AG09309 (cell line): ENCODE measurements around the gene CDC14A.

Experiments
- DNase-seq: peaks from one replicate; pipeline ENCODE4 v3.0.0-alpha.2; 2010; ENCODE audit warnings: low read depth
- H3K4me3 ChIP-seq: 2 replicates; pipeline ENCODE4 v1.5.1; 2011; ENCODE audit warnings: mild to moderate bottlenecking, low read depth, low read length, moderate library complexity; ENCODE audit not compliant: control insufficient read depth
- TF ChIP-seq, protein P1 (sequence below): IDR thresholded peaks from 2 replicates; pipeline ENCODE4 v1.5.1; 2011; ENCODE audit warnings: mild to moderate bottlenecking, low read depth, low read length, inconsistent platforms; ENCODE audit not compliant: insufficient read depth, control insufficient read depth; ENCODE audit errors: missing control alignments

CDC14A gene

DNA sequence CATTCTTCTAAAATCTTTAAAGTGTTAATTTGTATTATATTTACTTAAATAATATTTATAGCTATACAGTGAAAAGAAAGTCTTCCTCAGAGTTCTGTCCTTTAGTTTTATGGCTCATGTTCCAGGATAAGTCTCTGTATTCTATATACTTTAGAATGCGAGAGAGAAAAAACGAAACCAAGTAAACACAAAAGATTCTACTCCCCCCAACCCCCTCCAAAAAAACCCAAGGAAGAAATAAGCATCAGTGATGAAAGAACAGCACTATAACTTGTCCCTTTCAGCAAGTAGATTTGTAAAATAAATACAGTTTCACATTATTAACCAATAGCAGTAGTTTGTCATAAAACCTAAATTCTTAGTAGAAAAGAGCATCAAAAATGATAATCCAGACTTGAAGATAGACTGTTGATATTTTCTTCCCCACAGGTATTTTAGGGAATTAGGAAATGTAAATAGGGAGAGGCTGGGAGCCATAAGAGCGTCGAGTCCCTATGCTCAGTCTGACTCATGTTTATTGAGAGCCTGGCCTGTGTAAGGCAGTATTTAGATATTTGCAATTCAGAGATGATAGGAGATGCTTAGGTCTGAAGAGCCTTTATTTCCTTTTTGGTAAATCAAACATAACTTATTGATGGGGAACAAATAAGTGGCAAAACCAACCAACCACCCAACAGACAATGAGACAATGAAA is 35.5 kb downstream of the CDC14A start:
- TF ChIP-seq, protein P1, sequence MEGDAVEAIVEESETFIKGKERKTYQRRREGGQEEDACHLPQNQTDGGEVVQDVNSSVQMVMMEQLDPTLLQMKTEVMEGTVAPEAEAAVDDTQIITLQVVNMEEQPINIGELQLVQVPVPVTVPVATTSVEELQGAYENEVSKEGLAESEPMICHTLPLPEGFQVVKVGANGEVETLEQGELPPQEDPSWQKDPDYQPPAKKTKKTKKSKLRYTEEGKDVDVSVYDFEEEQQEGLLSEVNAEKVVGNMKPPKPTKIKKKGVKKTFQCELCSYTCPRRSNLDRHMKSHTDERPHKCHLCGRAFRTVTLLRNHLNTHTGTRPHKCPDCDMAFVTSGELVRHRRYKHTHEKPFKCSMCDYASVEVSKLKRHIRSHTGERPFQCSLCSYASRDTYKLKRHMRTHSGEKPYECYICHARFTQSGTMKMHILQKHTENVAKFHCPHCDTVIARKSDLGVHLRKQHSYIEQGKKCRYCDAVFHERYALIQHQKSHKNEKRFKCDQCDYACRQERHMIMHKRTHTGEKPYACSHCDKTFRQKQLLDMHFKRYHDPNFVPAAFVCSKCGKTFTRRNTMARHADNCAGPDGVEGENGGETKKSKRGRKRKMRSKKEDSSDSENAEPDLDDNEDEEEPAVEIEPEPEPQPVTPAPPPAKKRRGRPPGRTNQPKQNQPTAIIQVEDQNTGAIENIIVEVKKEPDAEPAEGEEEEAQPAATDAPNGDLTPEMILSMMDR, result no peak
- H3K4me3 ChIP-seq, result no peak overlapping the region
- no peak for DNase-seq

DNA sequence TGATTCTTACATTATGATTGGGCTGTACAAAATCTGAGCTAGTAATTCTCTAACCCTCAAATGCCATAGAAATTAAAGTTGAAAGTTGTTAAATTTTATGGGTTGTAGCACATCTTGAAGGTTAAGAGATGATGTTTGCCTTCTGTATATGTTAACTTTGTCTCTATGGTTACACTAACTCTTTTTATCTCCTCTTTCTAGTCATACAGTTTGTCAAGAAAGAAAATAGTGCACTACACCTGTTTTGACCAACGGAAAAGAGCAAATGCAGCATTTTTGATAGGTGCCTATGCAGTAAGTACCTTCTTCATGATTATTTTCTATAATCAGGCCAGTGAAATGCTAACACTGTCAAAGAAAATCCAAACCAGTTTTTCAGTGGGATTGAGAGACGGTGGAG is 38.2 kb downstream of the CDC14A start:
- TF ChIP-seq, protein P1, result no peak
- no peak for DNase-seq
- H3K4me3 ChIP-seq, result no peak overlapping the region

DNA sequence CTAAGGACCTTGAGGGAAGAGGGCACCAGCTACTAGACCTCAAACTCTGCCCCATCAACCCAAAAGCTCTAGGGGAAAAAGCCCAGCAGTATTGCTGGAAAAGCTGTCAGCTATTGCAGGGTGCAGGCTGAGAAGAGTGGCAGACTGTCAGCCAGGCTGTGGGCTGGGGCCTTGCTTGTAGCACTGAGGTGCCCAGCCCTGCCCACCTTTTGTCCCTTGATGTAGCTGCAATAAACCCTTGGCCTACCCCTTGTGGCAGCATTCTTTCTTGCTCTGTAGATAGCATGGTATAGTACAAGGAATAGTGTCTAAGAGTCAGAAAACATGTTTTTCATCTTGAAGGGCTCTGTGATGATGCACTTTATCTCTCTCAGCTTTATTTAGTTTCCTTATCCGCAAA is 39.4 kb downstream of the CDC14A start:
- DNase-seq, result no peak
- TF ChIP-seq, protein P1, result no peak
- H3K4me3 ChIP-seq, result no peak overlapping the region

DNA sequence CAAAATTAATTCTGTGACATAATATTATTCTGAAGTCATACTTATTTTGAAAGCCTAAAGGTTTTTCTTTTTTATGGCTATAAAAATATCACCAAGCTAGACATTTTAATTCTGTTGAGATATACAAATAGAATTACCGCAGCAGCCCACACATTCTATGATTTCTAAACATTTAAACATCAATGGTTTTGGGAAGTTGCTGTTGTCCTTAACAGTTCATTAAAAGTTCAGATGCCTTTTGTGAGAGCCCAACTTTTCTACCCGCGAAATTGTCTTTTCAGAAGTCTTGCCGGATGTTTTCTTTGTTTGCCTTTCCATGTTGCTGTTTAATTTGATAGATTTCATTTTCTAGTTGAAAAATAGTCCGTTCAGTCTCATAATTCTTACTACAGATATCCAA is 40.5 kb downstream of the CDC14A start:
- TF ChIP-seq, protein P1, result no peak
- H3K4me3 ChIP-seq, result no peak overlapping the region
- DNase-seq, result no peak

DNA sequence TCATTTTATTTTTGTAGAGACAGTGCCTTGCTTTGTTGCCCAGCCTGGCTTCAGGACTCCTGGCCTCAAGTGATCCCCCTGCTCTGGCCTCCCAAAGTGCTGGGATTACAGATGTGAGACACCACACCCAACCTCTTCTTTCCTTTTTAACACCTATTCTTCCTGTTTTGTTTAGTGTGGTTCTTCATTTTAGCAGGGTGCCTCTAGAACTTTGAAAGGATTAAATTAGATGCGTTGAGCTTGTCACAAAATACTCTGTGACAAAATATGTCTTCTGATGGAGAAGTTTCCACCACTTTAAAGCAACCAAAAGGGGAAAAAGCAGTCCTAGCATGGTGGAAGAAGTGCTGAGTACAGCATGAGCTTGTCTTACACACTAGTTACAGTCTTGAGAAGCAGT is 42.0 kb downstream of the CDC14A start:
- TF ChIP-seq, protein P1, result no peak
- DNase-seq, result no peak
- no peak overlapping the region for H3K4me3 ChIP-seq

DNA sequence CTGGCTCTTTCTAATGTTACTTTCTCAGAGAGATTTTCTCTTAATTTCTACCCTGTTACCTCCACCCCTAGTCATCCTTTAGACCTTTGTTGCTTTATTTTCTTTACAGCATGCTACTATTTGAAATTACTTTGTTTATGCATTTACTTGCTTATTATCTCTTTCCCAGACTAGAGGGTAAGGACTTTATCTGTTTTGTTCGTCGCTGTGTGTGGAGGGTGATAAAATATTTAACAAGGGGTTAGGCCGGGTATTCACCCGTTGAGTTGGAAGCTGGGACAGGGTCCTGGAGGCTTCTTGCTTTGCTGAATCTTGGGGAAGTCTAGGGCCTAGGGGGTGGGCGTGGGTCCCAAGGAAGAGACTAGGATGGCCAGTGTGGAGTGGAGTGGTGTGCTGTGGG is 43.6 kb downstream of the CDC14A start:
- no peak for DNase-seq
- TF ChIP-seq, protein P1, result no peak
- H3K4me3 ChIP-seq, result no peak overlapping the region
